ENCODE results near the gene MAP4K4.

GRCh38 chr2:101792208-101792607 is 94.7 kb downstream of the MAP4K4 start:
- TF ChIP-seq, protein P1, sequence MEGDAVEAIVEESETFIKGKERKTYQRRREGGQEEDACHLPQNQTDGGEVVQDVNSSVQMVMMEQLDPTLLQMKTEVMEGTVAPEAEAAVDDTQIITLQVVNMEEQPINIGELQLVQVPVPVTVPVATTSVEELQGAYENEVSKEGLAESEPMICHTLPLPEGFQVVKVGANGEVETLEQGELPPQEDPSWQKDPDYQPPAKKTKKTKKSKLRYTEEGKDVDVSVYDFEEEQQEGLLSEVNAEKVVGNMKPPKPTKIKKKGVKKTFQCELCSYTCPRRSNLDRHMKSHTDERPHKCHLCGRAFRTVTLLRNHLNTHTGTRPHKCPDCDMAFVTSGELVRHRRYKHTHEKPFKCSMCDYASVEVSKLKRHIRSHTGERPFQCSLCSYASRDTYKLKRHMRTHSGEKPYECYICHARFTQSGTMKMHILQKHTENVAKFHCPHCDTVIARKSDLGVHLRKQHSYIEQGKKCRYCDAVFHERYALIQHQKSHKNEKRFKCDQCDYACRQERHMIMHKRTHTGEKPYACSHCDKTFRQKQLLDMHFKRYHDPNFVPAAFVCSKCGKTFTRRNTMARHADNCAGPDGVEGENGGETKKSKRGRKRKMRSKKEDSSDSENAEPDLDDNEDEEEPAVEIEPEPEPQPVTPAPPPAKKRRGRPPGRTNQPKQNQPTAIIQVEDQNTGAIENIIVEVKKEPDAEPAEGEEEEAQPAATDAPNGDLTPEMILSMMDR (conservative IDR thresholded peaks at IDR 0.05; ENCODE audit: low read depth, low read length), result no peak
- TF ChIP-seq EZH2phosphoT487 (IDR thresholded peaks at IDR 0.05; ENCODE audit: borderline replicate concordance, low read length), result no peak

Measured in PC-3 (cell line).